Trophoblast cell (in vitro differentiated cells and primary cell): ENCODE measurements around the gene OR56A3.
"Not testable (repeated sequence)": the region's sequence is repeated elsewhere in the genome, so short reads cannot be mapped to it uniquely, and the experiment has no call there.

Experiments used
- DNase-seq, 2 donors: peaks; one replicate each; pipeline ENCODE4 v3.0.0-alpha.2; 2016
- H2AFZ ChIP-seq: 2 replicates; pipeline ENCODE4 v1.6.1; 2013; ENCODE audit warnings: low read length, moderate library complexity, mild to moderate bottlenecking; ENCODE audit not compliant: insufficient read depth, poor library complexity
- H2AK5ac ChIP-seq: 2 replicates; pipeline ENCODE4 v1.6.1; 2013; ENCODE audit warnings: mild to moderate bottlenecking, low read length
- H2BK120ac ChIP-seq: 2 replicates; pipeline ENCODE4 v1.6.1; 2013; ENCODE audit warnings: low read length, mild to moderate bottlenecking, moderate library complexity; ENCODE audit not compliant: insufficient read depth, poor library complexity
- H2BK12ac ChIP-seq: 2 replicates; pipeline ENCODE4 v1.6.1; 2013; ENCODE audit warnings: mild to moderate bottlenecking, low read length, moderate library complexity
- H2BK5ac ChIP-seq: 2 replicates; pipeline ENCODE4 v1.6.1; 2013; ENCODE audit warnings: low read length, low read depth, moderate library complexity, mild to moderate bottlenecking; ENCODE audit not compliant: poor library complexity
- H3K14ac ChIP-seq: 2 replicates; pipeline ENCODE4 v1.6.1; 2013; ENCODE audit warnings: mild to moderate bottlenecking, low read length
- H3K18ac ChIP-seq: 2 replicates; pipeline ENCODE4 v1.6.1; 2013; ENCODE audit warnings: mild to moderate bottlenecking, low read length
- H3K23ac ChIP-seq: 2 replicates; pipeline ENCODE4 v1.6.1; 2013; ENCODE audit warnings: low read length
- H3K27ac ChIP-seq: 2 replicates; pipeline ENCODE4 v1.5.1; 2013; ENCODE audit warnings: low read depth, mild to moderate bottlenecking, inconsistent platforms, low read length, moderate library complexity
- H3K27me3 ChIP-seq: 2 replicates; pipeline ENCODE4 v1.6.1; 2013; ENCODE audit warnings: inconsistent platforms, mild to moderate bottlenecking, low read length, moderate library complexity; ENCODE audit not compliant: insufficient read depth
- H3K36me3 ChIP-seq, 2 experiments: 1 replicate in 1 of 2; 2 replicates in 1 of 2; pipeline ENCODE4 v1.6.1; 2013; ENCODE audit warnings: low read length in 2 of 2, mild to moderate bottlenecking in 2 of 2, moderate library complexity in 1 of 2; ENCODE audit not compliant: insufficient read depth in 2 of 2, control insufficient read depth in 1 of 2
- H3K4ac ChIP-seq: 2 replicates; pipeline ENCODE4 v1.6.1; 2013; ENCODE audit warnings: low read depth, mild to moderate bottlenecking, low read length, moderate library complexity
- H3K4me1 ChIP-seq, 2 experiments: 1 replicate in 1 of 2; 2 replicates in 1 of 2; pipeline ENCODE4 v1.6.1; 2013; ENCODE audit warnings: low read length in 2 of 2, mild to moderate bottlenecking in 2 of 2, moderate library complexity in 1 of 2; ENCODE audit not compliant: insufficient read depth in 2 of 2, control insufficient read depth in 1 of 2
- H3K4me2 ChIP-seq: 2 replicates; pipeline ENCODE4 v1.6.1; 2013; ENCODE audit warnings: inconsistent platforms, mild to moderate bottlenecking, low read length, moderate library complexity
- H3K4me3 ChIP-seq: 2 replicates; pipeline ENCODE4 v1.5.1; 2013; ENCODE audit warnings: mild to moderate bottlenecking, low read depth, low read length, inconsistent platforms
- H3K79me1 ChIP-seq: one replicate; pipeline ENCODE4 v1.6.1; 2013; ENCODE audit warnings: low read length
- H3K79me2 ChIP-seq: 2 replicates; pipeline ENCODE4 v1.6.1; 2013; ENCODE audit warnings: low read length, mild to moderate bottlenecking; ENCODE audit not compliant: control insufficient read depth, insufficient read depth, poor library complexity
- H3K9ac ChIP-seq: 2 replicates; pipeline ENCODE4 v1.6.1; 2013; ENCODE audit warnings: mild to moderate bottlenecking, low read length
- H3K9me3 ChIP-seq: 2 replicates; pipeline ENCODE4 v1.6.1; 2013; ENCODE audit warnings: low read depth, mild to moderate bottlenecking, control low read depth, inconsistent platforms, low read length; ENCODE audit not compliant: insufficient read depth
- H4K12ac ChIP-seq: 2 replicates; pipeline ENCODE4 v1.6.1; 2013; ENCODE audit warnings: low read depth, mild to moderate bottlenecking, low read length, moderate library complexity
- H4K8ac ChIP-seq: 2 replicates; pipeline ENCODE4 v1.6.1; 2013; ENCODE audit warnings: low read depth, mild to moderate bottlenecking, low read length, moderate library complexity
- H4K91ac ChIP-seq: one replicate; pipeline ENCODE4 v1.6.1; 2013; ENCODE audit warnings: low read depth, mild to moderate bottlenecking, low read length, moderate library complexity
- WGBS: extraction: QIAGEN DNeasy Blood & Tissue Kit; methylation state at CpG from one replicate; pipeline ENCODE4 v1.1.7; 2013; ENCODE audit warnings: missing lambda C conversion rate; ENCODE audit not compliant: insufficient read length, insufficient coverage; ENCODE audit errors: extremely low coverage; 5-methylcytosine and 5-hydroxymethylcytosine counted together

OR56A3 gene

GRCh38 chr11:5940748-5941147 is 1.3 kb upstream of the OR56A3 start:
- Histone ChIP-seq H3K79me1 (no peaks in the 10 kb centered on the region), H3K4me1 (no peaks in the 10 kb centered on the region), H3K9ac (no peak overlapping the region), H3K4me2 (no peak overlapping the region), H2BK120ac (no peak overlapping the region), H3K4ac (no peak overlapping the region), H3K27me3 (no peaks in the 10 kb centered on the region), H3K9me3 (peaks cover 13% of the 10 kb centered on the region), H3K79me2 (no peaks in the 10 kb centered on the region), H3K27ac (no peak overlapping the region), H2AFZ (no peak overlapping the region), H2AK5ac (no peak overlapping the region), H3K18ac (no peak overlapping the region), H4K12ac (no peak overlapping the region), H4K91ac (no peak overlapping the region), H2BK12ac (no peak overlapping the region), H3K14ac (no peak overlapping the region), H3K36me3 (no peaks in the 10 kb centered on the region), H3K23ac (no peak overlapping the region), H3K4me3 (no peak overlapping the region), H4K8ac (no peak overlapping the region), H2BK5ac (no peak overlapping the region)
- DNase-seq: no peak
- WGBS: no CpG with 5 or more reads among the region's 2 CpGs

- H3K79me1 ChIP-seq: no peaks in the 10 kb centered on the region
- H2BK5ac ChIP-seq: no peak overlapping the region
- no peak for DNase-seq
- no peaks in the 10 kb centered on the region for H3K27me3 ChIP-seq
- WGBS: no CpG with 5 or more reads among the region's 3 CpGs
- H3K14ac ChIP-seq: no peak overlapping the region
- no peak overlapping the region for H3K4ac ChIP-seq
- no peaks in the 10 kb centered on the region for H3K79me2 ChIP-seq
- no peak overlapping the region for H3K27ac ChIP-seq
- H3K18ac ChIP-seq: no peak overlapping the region
- no peak overlapping the region for H2AK5ac ChIP-seq
- no peak overlapping the region for H3K9ac ChIP-seq
- H3K4me1 ChIP-seq: no peaks in the 10 kb centered on the region
- no peak overlapping the region for H3K4me2 ChIP-seq
- H4K91ac ChIP-seq: no peak overlapping the region
- no peak overlapping the region for H2BK12ac ChIP-seq
- no peak overlapping the region for H3K4me3 ChIP-seq
- H2BK120ac ChIP-seq: no peak overlapping the region
- H4K12ac ChIP-seq: no peak overlapping the region
- no peak overlapping the region for H4K8ac ChIP-seq
- no peaks in the 10 kb centered on the region for H3K36me3 ChIP-seq
- H3K9me3 ChIP-seq: peaks cover 3% of the 10 kb centered on the region
- H2AFZ ChIP-seq: no peak overlapping the region
- H3K23ac ChIP-seq: no peak overlapping the region
These were observed 13.5 kb downstream of the OR56A3 start for GRCh38 chr11:5955586-5955985.

GRCh38 chr11:5960704-5961320 is 18.8 kb downstream of the OR56A3 start:
- H4K8ac ChIP-seq, H3K4ac ChIP-seq: not testable (repeated sequence)

GRCh38 chr11:5966958-5967357 is 24.9 kb downstream of the OR56A3 start:
- Histone ChIP-seq H3K27me3 (no peaks in the 10 kb centered on the region), H3K23ac (no peak overlapping the region), H3K4me3 (no peak overlapping the region), H3K4ac (no peak overlapping the region), H2AK5ac (no peak overlapping the region), H3K18ac (no peak overlapping the region), H2AFZ (no peak overlapping the region), H3K79me1 (no peaks in the 10 kb centered on the region), H2BK5ac (no peak overlapping the region), H3K36me3 (no peaks in the 10 kb centered on the region), H3K14ac (no peak overlapping the region), H3K27ac (no peak overlapping the region), H4K8ac (no peak overlapping the region), H4K91ac (no peak overlapping the region), H3K79me2 (no peaks in the 10 kb centered on the region), H2BK12ac (no peak overlapping the region), H3K4me1 (no peaks in the 10 kb centered on the region), H2BK120ac (no peak overlapping the region), H4K12ac (no peak overlapping the region), H3K4me2 (no peak overlapping the region), H3K9ac (no peak overlapping the region), H3K9me3 (peaks cover 3% of the 10 kb centered on the region)
- no peak for DNase-seq
- no CpG with 5 or more reads among the region's 2 CpGs for WGBS

More at GRCh38 chr11:5960704-5961320, 18.8 kb downstream of the OR56A3 start:
- H3K14ac ChIP-seq, H3K18ac ChIP-seq, H4K91ac ChIP-seq, H2BK12ac ChIP-seq, H3K9me3 ChIP-seq, H3K9ac ChIP-seq, H2AK5ac ChIP-seq, H3K36me3 ChIP-seq, H2BK5ac ChIP-seq, H3K4me1 ChIP-seq, H3K79me1 ChIP-seq, H3K4me3 ChIP-seq, H3K27ac ChIP-seq, H3K4me2 ChIP-seq, H3K79me2 ChIP-seq, H2BK120ac ChIP-seq, H3K27me3 ChIP-seq, DNase-seq, H2AFZ ChIP-seq, H3K23ac ChIP-seq, H4K12ac ChIP-seq: not testable (repeated sequence)
- no CpG with 5 or more reads among the region's 40 CpGs for WGBS
